ENCODE data around the gene PCSK1N.

The PCSK1N gene

GRCh38 chrX:48789366-48790220 lies 45.8 kb downstream of the PCSK1N start:
- DNase-seq (ENCODE audit: low read depth): no peak

- DNase-seq (ENCODE audit: low read depth): no peak
Observed at GRCh38 chrX:48787505-48788443, 47.6 kb downstream of the PCSK1N start.

- DNase-seq (ENCODE audit: low read depth): no peak
Observed at GRCh38 chrX:48786825-48787504, 48.4 kb downstream of the PCSK1N start.

DNA sequence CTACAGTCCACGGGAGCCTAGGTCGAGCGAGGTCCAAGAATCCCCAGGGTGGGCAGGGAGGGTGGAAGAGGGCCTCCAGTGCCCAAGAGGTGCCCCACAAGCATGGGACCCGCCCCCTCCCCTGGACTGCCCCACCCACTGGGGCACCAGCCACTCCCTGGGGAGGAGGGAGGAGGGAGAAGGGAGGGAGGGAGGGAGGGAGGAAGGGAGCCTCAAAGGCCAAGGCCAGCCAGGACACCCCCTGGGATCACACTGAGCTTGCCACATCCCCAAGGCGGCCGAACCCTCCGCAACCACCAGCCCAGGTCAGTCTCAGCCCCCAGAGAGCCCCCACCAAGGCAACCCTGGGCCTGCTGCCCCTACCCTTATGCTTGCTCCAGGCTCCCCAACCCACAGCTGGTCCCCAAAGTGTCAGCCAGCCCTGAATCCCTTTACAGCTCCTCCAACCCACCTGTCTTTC lies 49.0 kb downstream of the PCSK1N start, which contains the start of gene GATA1:
GATA1 (plus strand) TSS at position 250 of the 460 bp plus-strand sequence. CDS start 4,520 bp downstream, outside the sequence.
- no peak for DNase-seq (ENCODE audit: low read depth)

DNA sequence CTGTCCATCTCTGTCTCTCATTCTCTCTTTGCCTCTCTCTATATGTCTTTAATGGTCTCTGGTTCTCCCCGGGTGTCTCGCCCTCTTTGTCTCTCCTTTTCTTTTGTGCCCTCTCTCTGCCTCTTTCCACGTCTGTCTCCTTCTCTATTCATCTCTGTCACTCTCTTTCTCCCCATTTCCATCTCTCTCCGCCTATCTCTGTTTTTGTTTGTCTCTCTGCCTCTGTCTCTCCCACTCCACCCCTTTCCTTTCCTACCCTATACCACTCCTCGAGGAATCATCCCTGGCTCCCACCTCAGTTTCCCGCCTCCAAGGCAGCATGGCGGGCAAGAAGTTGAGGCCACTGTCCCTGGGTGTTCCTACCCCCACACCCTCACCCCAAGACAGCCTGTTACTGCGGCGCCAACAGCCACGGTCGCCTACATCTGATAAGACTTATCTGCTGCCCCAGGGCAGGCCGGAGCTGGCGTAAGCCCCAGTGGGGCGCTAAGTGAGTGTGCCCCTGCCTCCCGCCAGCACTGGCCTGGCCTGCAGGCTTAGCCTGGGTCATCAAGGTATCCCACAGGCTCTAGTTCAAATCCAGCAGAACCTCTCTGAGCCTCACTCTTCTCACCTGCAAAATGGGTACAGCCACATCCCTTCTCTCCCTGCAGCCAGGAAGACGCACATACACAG lies 49.7 kb downstream of the PCSK1N start:
- DNase-seq (ENCODE audit: low read depth): no peak

- DNase-seq (ENCODE audit: low read depth): no peak
Observed at GRCh38 chrX:48785186-48785539, 50.2 kb downstream of the PCSK1N start.

DNA sequence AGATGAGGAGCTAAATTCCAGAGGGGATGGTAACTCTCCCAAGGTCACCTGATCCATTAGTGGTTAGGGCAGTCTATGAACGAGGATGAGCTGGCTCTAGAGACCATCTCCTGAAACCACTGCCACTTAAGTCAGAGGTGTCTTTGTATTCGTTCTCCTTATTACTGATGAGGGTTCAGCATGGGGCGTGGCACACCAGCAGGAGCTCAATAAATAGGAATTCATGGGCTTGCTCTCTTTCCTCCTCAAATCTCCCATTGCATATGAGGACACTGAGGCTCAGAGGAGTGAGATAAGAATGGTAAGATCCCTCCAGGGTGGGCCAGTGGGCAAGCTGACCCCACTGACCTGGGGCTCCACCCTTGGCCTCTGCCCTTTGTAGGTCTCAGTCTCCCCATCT lies 50.7 kb downstream of the PCSK1N start:
- DNase-seq (ENCODE audit: low read depth): no peak

DNA sequence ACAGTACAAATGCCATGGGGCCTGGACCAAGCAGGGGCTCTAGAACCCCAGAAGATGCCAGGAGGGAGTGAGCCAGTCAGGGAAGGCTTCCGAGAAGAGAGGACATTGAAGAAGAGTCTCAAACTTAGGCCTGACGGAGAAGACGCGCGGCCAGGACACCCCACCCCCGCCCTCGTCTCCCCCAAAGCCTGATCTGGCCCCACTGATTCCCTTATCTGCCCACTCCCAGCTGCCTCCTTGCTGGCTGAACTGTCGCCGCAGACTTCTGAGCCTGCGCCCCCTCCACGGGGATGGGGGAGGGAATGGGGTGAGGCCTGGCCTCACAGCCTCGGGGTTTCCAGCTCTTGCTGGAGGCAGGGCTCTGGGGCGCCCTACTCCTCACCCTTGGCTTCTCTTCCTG lies 52.6 kb downstream of the PCSK1N start:
- DNase-seq (ENCODE audit: low read depth): no peak

GRCh38 chrX:48782216-48782615 lies 53.2 kb downstream of the PCSK1N start:
- DNase-seq (ENCODE audit: low read depth): no peak

- no peak for DNase-seq (ENCODE audit: low read depth)
Observed at GRCh38 chrX:48781705-48782104, 53.7 kb downstream of the PCSK1N start.

All from stimulated activated CD8-positive, alpha-beta memory T cell treated with anti-CD3 and anti-CD28 coated beads, Interleukin-7, amount 100 ng/mL, for 24 hours (primary cell).